ENCODE measurements around the gene KCP.

KCP gene

GRCh38 chr7:128932862-128933179 lies 22.3 kb upstream of the KCP start:
- Mint-ChIP-seq H3K9me3 (no peaks in the 10 kb centered on the region), H3K36me3 (ENCODE audit: low read depth) (no peaks in the 10 kb centered on the region), H3K4me1 (peaks cover 11% of the 10 kb centered on the region), H3K27me3 (ENCODE audit: low read depth, poor library complexity) (peaks cover 47% of the 10 kb centered on the region), H3K4me3 (no peak overlapping the region), H3K27ac (peak overlapping the region; percentile 39)
- DNase-seq, result no peak
- no peak for TF ChIP-seq CTCF (IDR thresholded peaks at IDR 0.05)

- TF ChIP-seq CTCF (IDR thresholded peaks at IDR 0.05), result no peak
- DNase-seq, result no peak
- Mint-ChIP-seq H3K4me1 (peaks cover 10% of the 10 kb centered on the region), H3K27me3 (ENCODE audit: low read depth, poor library complexity) (peaks cover 42% of the 10 kb centered on the region), H3K27ac (no peak overlapping the region), H3K36me3 (ENCODE audit: low read depth) (no peaks in the 10 kb centered on the region), H3K4me3 (no peak overlapping the region), H3K9me3 (no peaks in the 10 kb centered on the region)
These were observed 21.7 kb upstream of the KCP start for GRCh38 chr7:128931965-128932861.

GRCh38 chr7:128931190-128931798 lies 20.8 kb upstream of the KCP start:
- no peak for TF ChIP-seq CTCF (IDR thresholded peaks at IDR 0.05)
- DNase-seq, result no peak
- Mint-ChIP-seq H3K27ac (no peak overlapping the region), H3K27me3 (ENCODE audit: low read depth, poor library complexity) (peaks cover 32% of the 10 kb centered on the region), H3K4me1 (peaks cover 5% of the 10 kb centered on the region), H3K4me3 (no peak overlapping the region), H3K36me3 (ENCODE audit: low read depth) (no peaks in the 10 kb centered on the region), H3K9me3 (no peaks in the 10 kb centered on the region)

GRCh38 chr7:128928882-128929788 lies 18.6 kb upstream of the KCP start:
- Mint-ChIP-seq H3K4me1 (peaks cover 5% of the 10 kb centered on the region), H3K36me3 (ENCODE audit: low read depth) (no peaks in the 10 kb centered on the region), H3K27ac (no peak overlapping the region), H3K4me3 (no peak overlapping the region), H3K9me3 (no peaks in the 10 kb centered on the region), H3K27me3 (ENCODE audit: low read depth, poor library complexity) (peaks cover 13% of the 10 kb centered on the region)
- TF ChIP-seq CTCF (IDR thresholded peaks at IDR 0.05), result no peak
- DNase-seq, result no peak

- Mint-ChIP-seq H3K4me1 (peaks cover 4% of the 10 kb centered on the region), H3K9me3 (no peaks in the 10 kb centered on the region), H3K27me3 (ENCODE audit: low read depth, poor library complexity) (peaks cover 14% of the 10 kb centered on the region), H3K4me3 (no peak overlapping the region), H3K36me3 (ENCODE audit: low read depth) (no peaks in the 10 kb centered on the region), H3K27ac (no peak overlapping the region)
- no peak for DNase-seq
- no peak for TF ChIP-seq CTCF (IDR thresholded peaks at IDR 0.05)
These were observed 17.8 kb upstream of the KCP start for GRCh38 chr7:128928159-128928813.
